ENCODE measurements around the gene PSMD12.
"Not testable (repeated sequence)": the region's sequence is repeated elsewhere in the genome, so short reads cannot be mapped to it uniquely, and the experiment has no call there.

Gene PSMD12

GRCh38 chr17:67322042-67322787 is 44.2 kb downstream of the PSMD12 start:
- no peak overlapping the region for H3K9ac ChIP-seq (ENCODE audit: low read depth, low read length)
- H3K9me3 ChIP-seq (ENCODE audit: control insufficient read depth, insufficient read depth, low read length) = no peaks in the 10 kb centered on the region
- H3K27me3 ChIP-seq (ENCODE audit: control insufficient read depth, insufficient read depth, low read length) = no peaks in the 10 kb centered on the region
- peaks cover 4% of the 10 kb centered on the region for H3K4me1 ChIP-seq (ENCODE audit: control insufficient read depth, insufficient read depth, low read length)
- H3K4me3 ChIP-seq (ENCODE audit: low read depth, low read length) = no peak overlapping the region
- H3K36me3 ChIP-seq (ENCODE audit: control insufficient read depth, insufficient read depth, low read length) = no peaks in the 10 kb centered on the region

GRCh38 chr17:67321486-67321885 is 44.9 kb downstream of the PSMD12 start:
- not testable (repeated sequence) for H3K4me1 ChIP-seq (ENCODE audit: control insufficient read depth, insufficient read depth, low read length); H3K9ac ChIP-seq (ENCODE audit: low read depth, low read length)

DNA sequence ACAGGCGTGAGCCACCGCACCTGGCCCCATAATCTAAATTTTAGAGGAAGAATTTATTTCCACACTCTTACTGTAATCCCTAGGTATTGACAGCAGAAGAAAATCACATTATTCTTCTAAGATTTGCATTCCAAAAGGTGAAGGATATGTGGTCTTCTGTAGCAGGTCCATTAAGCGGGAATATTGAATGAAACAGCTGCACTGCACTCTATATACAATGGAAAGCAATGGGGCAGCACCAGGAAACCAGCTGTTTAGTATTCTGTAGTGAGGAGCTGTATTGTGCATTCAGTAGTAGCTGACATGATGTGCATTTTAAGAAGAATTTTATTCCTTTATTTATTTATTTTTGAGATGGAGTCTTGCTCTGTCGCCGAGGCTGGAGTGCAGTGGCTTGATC is 49.6 kb downstream of the PSMD12 start:
- Histone ChIP-seq H3K9me3 (ENCODE audit: control insufficient read depth, insufficient read depth, low read length) (no peaks in the 10 kb centered on the region), H3K9ac (ENCODE audit: low read depth, low read length) (no peak overlapping the region), H3K4me3 (ENCODE audit: low read depth, low read length) (no peak overlapping the region), H3K4me1 (ENCODE audit: control insufficient read depth, insufficient read depth, low read length) (peaks cover under 1% of the 10 kb centered on the region), H3K27me3 (ENCODE audit: control insufficient read depth, insufficient read depth, low read length) (no peaks in the 10 kb centered on the region), H3K36me3 (ENCODE audit: control insufficient read depth, insufficient read depth, low read length) (no peaks in the 10 kb centered on the region)

More at GRCh38 chr17:67321486-67321885, 44.9 kb downstream of the PSMD12 start:
- not testable (repeated sequence) for H3K9me3 ChIP-seq (ENCODE audit: control insufficient read depth, insufficient read depth, low read length); H3K36me3 ChIP-seq (ENCODE audit: control insufficient read depth, insufficient read depth, low read length); H3K27me3 ChIP-seq (ENCODE audit: control insufficient read depth, insufficient read depth, low read length); H3K4me3 ChIP-seq (ENCODE audit: low read depth, low read length)

DNA sequence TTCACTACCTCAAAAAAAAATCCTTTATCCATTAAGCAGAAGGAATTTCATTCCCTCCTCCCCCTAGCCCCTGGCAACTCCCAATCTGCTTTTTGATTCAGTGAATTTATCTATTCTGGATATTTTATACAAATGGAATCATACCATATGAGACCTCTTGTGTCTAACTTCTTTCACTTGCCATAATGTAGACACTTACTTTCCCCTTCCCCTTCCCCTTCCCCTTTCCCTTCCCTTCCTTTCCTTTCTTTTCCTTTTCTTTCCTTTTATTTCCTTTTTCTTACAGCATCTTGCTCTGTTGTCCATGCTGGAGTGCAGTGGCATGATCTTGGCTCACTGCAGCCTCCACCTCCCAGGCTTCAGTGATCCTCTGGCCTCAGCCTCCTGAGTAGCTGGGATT is 50.5 kb downstream of the PSMD12 start:
- Histone ChIP-seq H3K4me1 (ENCODE audit: control insufficient read depth, insufficient read depth, low read length) (peaks cover 5% of the 10 kb centered on the region), H3K4me3 (ENCODE audit: low read depth, low read length) (no peak overlapping the region), H3K9me3 (ENCODE audit: control insufficient read depth, insufficient read depth, low read length) (no peaks in the 10 kb centered on the region), H3K36me3 (ENCODE audit: control insufficient read depth, insufficient read depth, low read length) (no peaks in the 10 kb centered on the region), H3K27me3 (ENCODE audit: control insufficient read depth, insufficient read depth, low read length) (no peaks in the 10 kb centered on the region), H3K9ac (ENCODE audit: low read depth, low read length) (no peak overlapping the region)

DNA sequence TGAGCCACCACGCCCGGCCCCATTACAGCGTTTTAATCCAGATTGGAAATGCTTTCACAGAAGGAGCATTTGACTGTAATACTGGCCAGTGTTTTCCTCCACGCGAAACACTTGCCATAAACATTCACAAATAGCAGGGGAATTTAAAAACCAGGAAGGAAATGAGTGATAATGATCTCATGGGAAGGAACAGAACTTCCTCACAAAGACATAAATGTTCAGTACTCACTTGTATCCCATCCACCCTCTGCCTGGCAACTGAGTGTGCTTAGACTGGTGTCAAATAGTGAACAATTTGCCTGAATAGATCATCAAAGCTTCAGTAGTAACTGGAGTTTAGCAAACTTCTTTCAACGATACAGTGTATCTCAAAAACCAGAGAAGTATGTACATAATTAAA is 54.1 kb downstream of the PSMD12 start:
- no peak overlapping the region for H3K4me3 ChIP-seq (ENCODE audit: low read depth, low read length)
- peaks cover 5% of the 10 kb centered on the region for H3K4me1 ChIP-seq (ENCODE audit: control insufficient read depth, insufficient read depth, low read length)
- H3K9me3 ChIP-seq (ENCODE audit: control insufficient read depth, insufficient read depth, low read length) = no peaks in the 10 kb centered on the region
- no peak overlapping the region for H3K9ac ChIP-seq (ENCODE audit: low read depth, low read length)
- H3K36me3 ChIP-seq (ENCODE audit: control insufficient read depth, insufficient read depth, low read length) = no peaks in the 10 kb centered on the region
- no peaks in the 10 kb centered on the region for H3K27me3 ChIP-seq (ENCODE audit: control insufficient read depth, insufficient read depth, low read length)

DNA sequence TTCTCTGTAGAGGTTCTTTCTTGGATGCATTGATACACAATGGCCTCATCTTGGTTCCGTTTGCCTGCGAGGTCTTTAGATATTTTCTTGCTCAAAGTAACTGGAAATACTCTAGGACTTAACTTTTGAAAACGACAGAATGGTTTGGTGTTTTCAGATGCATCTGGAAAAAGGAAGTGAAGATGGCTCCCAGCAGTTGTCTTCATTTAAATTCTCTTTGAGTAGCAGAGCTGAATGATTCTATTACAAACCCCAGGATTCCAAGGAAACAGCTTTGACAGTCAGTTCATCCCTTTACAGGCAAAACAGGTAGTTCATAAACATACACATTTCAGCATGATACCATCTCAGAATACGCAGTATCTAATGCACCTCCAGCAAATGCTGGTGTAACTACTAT is 54.8 kb downstream of the PSMD12 start:
- Histone ChIP-seq H3K9me3 (ENCODE audit: control insufficient read depth, insufficient read depth, low read length) (no peaks in the 10 kb centered on the region), H3K9ac (ENCODE audit: low read depth, low read length) (no peak overlapping the region), H3K27me3 (ENCODE audit: control insufficient read depth, insufficient read depth, low read length) (no peaks in the 10 kb centered on the region), H3K4me1 (ENCODE audit: control insufficient read depth, insufficient read depth, low read length) (peaks cover 5% of the 10 kb centered on the region), H3K36me3 (ENCODE audit: control insufficient read depth, insufficient read depth, low read length) (no peaks in the 10 kb centered on the region), H3K4me3 (ENCODE audit: low read depth, low read length) (no peak overlapping the region)

DNA sequence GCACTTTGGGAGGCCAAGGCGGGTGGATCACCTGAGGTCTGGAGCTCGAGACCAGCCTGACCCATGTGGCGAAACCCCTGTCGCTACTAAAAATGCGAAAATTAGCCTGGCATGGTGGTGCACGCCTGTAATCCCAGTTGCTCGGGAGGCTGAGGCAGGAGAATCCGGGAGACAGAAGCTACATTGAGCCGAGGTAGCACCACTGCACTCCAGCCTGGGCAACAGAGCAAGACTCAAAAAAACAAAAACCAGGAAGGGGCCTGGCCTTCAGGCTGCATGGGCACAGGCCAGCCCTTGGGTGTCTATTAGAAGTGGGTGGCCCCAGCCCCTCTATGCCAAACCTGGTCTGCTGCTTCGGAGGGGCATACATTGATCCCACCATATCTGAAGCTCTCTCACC is 56.0 kb downstream of the PSMD12 start:
- no peaks in the 10 kb centered on the region for H3K27me3 ChIP-seq (ENCODE audit: control insufficient read depth, insufficient read depth, low read length)
- H3K36me3 ChIP-seq (ENCODE audit: control insufficient read depth, insufficient read depth, low read length) = no peaks in the 10 kb centered on the region

GRCh38 chr17:67305446-67306235 is 60.7 kb downstream of the PSMD12 start:
- not testable (repeated sequence) for H3K9me3 ChIP-seq (ENCODE audit: control insufficient read depth, insufficient read depth, low read length); H3K4me3 ChIP-seq (ENCODE audit: low read depth, low read length); H3K9ac ChIP-seq (ENCODE audit: low read depth, low read length)

More for the DNA sequence above, 56.0 kb downstream of the PSMD12 start:
- Histone ChIP-seq H3K4me3 (ENCODE audit: low read depth, low read length) (no peak overlapping the region), H3K4me1 (ENCODE audit: control insufficient read depth, insufficient read depth, low read length) (peaks cover 5% of the 10 kb centered on the region), H3K9ac (ENCODE audit: low read depth, low read length) (no peak overlapping the region), H3K9me3 (ENCODE audit: control insufficient read depth, insufficient read depth, low read length) (no peaks in the 10 kb centered on the region)

GRCh38 chr17:67297454-67297960 is 68.9 kb downstream of the PSMD12 start:
- no peak overlapping the region for H3K9ac ChIP-seq (ENCODE audit: low read depth, low read length)
- H3K4me1 ChIP-seq (ENCODE audit: control insufficient read depth, insufficient read depth, low read length) = peaks cover 4% of the 10 kb centered on the region
- H3K4me3 ChIP-seq (ENCODE audit: low read depth, low read length) = no peak overlapping the region
- H3K36me3 ChIP-seq (ENCODE audit: control insufficient read depth, insufficient read depth, low read length) = no peaks in the 10 kb centered on the region
- no peaks in the 10 kb centered on the region for H3K27me3 ChIP-seq (ENCODE audit: control insufficient read depth, insufficient read depth, low read length)
- no peaks in the 10 kb centered on the region for H3K9me3 ChIP-seq (ENCODE audit: control insufficient read depth, insufficient read depth, low read length)

More at GRCh38 chr17:67305446-67306235, 60.7 kb downstream of the PSMD12 start:
- H3K4me1 ChIP-seq (ENCODE audit: control insufficient read depth, insufficient read depth, low read length); H3K36me3 ChIP-seq (ENCODE audit: control insufficient read depth, insufficient read depth, low read length); H3K27me3 ChIP-seq (ENCODE audit: control insufficient read depth, insufficient read depth, low read length): not testable (repeated sequence)

GRCh38 chr17:67294451-67295199 is 71.8 kb downstream of the PSMD12 start:
- H3K36me3 ChIP-seq (ENCODE audit: control insufficient read depth, insufficient read depth, low read length) = no peaks in the 10 kb centered on the region
- no peak overlapping the region for H3K9ac ChIP-seq (ENCODE audit: low read depth, low read length)
- peaks cover 4% of the 10 kb centered on the region for H3K4me1 ChIP-seq (ENCODE audit: control insufficient read depth, insufficient read depth, low read length)
- no peak overlapping the region for H3K4me3 ChIP-seq (ENCODE audit: low read depth, low read length)
- H3K9me3 ChIP-seq (ENCODE audit: control insufficient read depth, insufficient read depth, low read length) = no peaks in the 10 kb centered on the region
- no peaks in the 10 kb centered on the region for H3K27me3 ChIP-seq (ENCODE audit: control insufficient read depth, insufficient read depth, low read length)

DNA sequence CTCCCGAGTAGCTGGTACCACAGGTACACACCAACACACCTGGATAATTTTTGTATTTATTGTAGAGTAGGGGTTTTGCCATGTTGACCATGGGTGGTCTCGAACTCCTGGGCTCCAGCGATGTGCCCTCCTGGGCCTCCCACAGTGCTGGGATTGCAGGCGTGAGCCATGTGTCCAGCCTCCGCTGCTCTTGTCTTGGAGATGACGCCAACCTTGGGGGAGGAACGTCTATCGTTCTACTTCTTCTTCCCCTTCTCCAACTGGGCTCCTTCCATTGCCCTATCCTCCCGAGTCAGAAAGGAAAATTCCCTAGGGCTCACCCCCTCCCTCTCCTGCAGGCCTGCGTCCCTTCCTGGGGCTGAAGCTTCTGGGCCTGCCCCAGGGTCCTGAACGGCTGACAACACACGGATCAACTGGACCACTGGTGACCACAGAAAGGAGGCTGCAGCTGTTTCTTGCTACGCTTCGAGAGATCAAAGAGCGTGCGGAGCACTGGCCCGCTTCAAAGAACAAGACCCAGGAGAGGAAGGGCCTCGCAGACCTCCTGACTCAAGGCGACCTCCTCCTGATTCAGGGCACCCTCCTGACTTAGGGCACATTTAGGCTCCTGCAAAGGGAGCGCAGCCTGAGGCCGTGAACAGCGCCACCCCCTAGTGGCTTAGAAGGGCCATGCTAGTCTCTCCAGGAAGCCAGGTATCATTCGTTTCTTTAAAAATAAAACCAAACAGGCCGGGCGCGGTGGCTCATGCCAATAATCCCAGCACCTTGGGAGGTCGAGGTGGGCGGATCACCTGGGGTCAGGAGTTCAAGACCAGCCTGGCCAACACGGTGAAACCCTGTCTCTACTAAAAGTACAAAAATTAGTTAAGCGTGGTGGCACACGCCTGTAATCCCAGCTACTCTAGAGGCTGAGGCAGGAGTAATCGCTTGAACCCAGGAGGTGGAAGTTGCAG is 72.8 kb downstream of the PSMD12 start:
- H3K27me3 ChIP-seq (ENCODE audit: control insufficient read depth, insufficient read depth, low read length) = no peaks in the 10 kb centered on the region
- H3K4me1 ChIP-seq (ENCODE audit: control insufficient read depth, insufficient read depth, low read length) = peaks cover 4% of the 10 kb centered on the region
- no peaks in the 10 kb centered on the region for H3K9me3 ChIP-seq (ENCODE audit: control insufficient read depth, insufficient read depth, low read length)
- H3K9ac ChIP-seq (ENCODE audit: low read depth, low read length) = no peak overlapping the region
- no peak overlapping the region for H3K4me3 ChIP-seq (ENCODE audit: low read depth, low read length)
- no peaks in the 10 kb centered on the region for H3K36me3 ChIP-seq (ENCODE audit: control insufficient read depth, insufficient read depth, low read length)

Data from iPS-15b (cell line).